Skeletal muscle tissue (tissue), 4 donors: ENCODE measurements around the gene SOCS6. TPM values are rescaled to one million over a fixed set of nuclear protein-coding genes. Genes with fewer than 3 reads are reported as not detected.
"Not testable (repeated sequence)": the region's sequence is repeated elsewhere in the genome, so short reads cannot be mapped to it uniquely, and the experiment has no call there.

Source experiments
- H3K27ac ChIP-seq: one replicate; pipeline ENCODE4 v1.7.0; 2013; ENCODE audit warnings: mild to moderate bottlenecking, low read depth, low read length, inconsistent platforms
- H3K27me3 ChIP-seq, 3 donors: one replicate each; pipeline ENCODE4 v1.7.0; 2013; ENCODE audit warnings: low read length in 3 of 3; ENCODE audit not compliant: control insufficient read depth in 3 of 3, insufficient read depth in 3 of 3
- H3K36me3 ChIP-seq, 3 donors: one replicate each; pipeline ENCODE4 v1.7.0; 2013; ENCODE audit warnings: low read length in 3 of 3; ENCODE audit not compliant: control insufficient read depth in 3 of 3, insufficient read depth in 3 of 3
- H3K4me1 ChIP-seq, 3 donors: one replicate each; pipeline ENCODE4 v1.7.0; 2013; ENCODE audit warnings: low read length in 3 of 3, mild to moderate bottlenecking in 3 of 3; ENCODE audit not compliant: control insufficient read depth in 3 of 3, insufficient read depth in 3 of 3
- H3K4me3 ChIP-seq, 3 donors: one replicate each; pipeline ENCODE4 v1.7.0; 2013; ENCODE audit warnings: low read length in 3 of 3
- H3K9ac ChIP-seq, 3 donors: one replicate each; pipeline ENCODE4 v1.7.0; 2013; ENCODE audit warnings: low read length in 3 of 3, mild to moderate bottlenecking in 3 of 3, moderate library complexity in 2 of 3, low read depth in 1 of 3
- H3K9me3 ChIP-seq, 3 donors: one replicate each; pipeline ENCODE4 v1.7.0; 2013; ENCODE audit warnings: low read length in 3 of 3; ENCODE audit not compliant: control insufficient read depth in 3 of 3
- total RNA-seq: library from RNA; depleted of rRNA; stranded (reverse); fragments of >200 nt; gene quantifications from one replicate; pipeline ENCODE4 v1.2.3, GENCODE V29; 2014
- donor health status: Osteomylitis.

SOCS6 gene
- total RNA-seq, 1 donor from 2014 or later, result 17.7 TPM

DNA sequence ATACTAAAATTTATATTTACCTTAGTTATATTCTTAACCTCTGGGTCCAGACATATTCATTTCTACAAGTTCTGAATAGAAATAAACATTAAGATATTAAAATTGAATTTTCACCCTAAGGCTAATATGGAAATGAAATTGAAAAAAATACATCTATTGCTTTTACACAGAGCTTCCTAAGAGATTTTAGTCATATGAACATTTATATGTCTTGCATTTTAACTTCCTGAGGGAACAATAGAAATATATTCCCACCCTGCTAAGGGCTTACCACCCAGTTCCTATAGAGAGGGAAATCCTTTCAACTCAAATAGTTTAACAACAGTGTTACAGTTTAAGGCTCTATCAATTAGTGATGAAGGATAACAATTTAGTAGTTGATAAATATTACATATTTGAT lies 60.5 kb downstream of the SOCS6 start:
- no peak overlapping the region for H3K4me3 ChIP-seq
- no peaks in the 10 kb centered on the region for H3K27me3 ChIP-seq
- no peaks in the 10 kb centered on the region for H3K9me3 ChIP-seq
- no peak overlapping the region for H3K27ac ChIP-seq
- no peak overlapping the region for H3K9ac ChIP-seq
- H3K4me1 ChIP-seq, result no peaks in the 10 kb centered on the region
- peaks cover 0 to 9% (median 4%) of the 10 kb centered on the region in 3 donors for H3K36me3 ChIP-seq

DNA sequence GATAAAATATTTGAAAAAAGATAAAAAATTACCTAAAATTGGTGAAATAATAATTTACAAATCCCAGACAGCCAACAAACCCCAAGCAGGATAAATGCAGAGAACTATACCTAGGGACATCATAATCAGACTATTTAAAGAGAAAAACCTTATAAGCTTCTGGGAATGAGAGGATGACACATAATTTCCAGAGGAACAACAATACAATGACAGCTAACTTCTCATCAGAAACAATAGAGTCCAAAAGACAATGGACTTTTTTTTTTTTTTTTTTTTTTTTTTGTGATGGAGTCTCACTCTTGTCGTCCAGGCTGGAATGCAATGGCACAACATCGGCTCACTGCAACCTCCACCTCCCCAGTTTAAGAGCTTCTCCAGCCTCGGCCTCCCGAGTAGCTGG lies 65.2 kb downstream of the SOCS6 start:
- H3K4me3 ChIP-seq, result no peak overlapping the region
- H3K27me3 ChIP-seq, result no peaks in the 10 kb centered on the region
- H3K27ac ChIP-seq, result no peak overlapping the region
- no peaks in the 10 kb centered on the region for H3K4me1 ChIP-seq
- H3K9ac ChIP-seq, result no peak overlapping the region
- H3K9me3 ChIP-seq, result no peaks in the 10 kb centered on the region
- peaks cover 0 to 7% (median 4%) of the 10 kb centered on the region in 3 donors for H3K36me3 ChIP-seq

DNA sequence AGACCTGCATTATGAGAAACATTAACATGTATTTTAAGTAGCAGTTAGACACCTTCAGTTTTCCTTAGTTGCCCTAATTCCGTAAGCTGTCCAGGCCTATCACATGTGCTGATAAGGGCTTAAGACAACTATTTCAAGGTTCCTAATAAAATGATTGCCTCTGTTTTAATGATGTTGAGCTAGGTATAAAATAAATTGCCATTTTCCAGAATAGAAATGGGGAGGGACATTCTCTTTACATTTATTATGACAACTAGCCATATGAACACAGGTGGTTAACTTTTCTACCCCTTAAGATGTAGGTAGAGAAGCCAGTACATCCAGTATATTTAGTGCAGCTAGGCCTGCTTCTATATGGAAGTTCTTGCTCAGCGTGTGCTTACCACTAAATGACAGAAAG lies 65.9 kb downstream of the SOCS6 start:
- no peak overlapping the region for H3K4me3 ChIP-seq

DNA sequence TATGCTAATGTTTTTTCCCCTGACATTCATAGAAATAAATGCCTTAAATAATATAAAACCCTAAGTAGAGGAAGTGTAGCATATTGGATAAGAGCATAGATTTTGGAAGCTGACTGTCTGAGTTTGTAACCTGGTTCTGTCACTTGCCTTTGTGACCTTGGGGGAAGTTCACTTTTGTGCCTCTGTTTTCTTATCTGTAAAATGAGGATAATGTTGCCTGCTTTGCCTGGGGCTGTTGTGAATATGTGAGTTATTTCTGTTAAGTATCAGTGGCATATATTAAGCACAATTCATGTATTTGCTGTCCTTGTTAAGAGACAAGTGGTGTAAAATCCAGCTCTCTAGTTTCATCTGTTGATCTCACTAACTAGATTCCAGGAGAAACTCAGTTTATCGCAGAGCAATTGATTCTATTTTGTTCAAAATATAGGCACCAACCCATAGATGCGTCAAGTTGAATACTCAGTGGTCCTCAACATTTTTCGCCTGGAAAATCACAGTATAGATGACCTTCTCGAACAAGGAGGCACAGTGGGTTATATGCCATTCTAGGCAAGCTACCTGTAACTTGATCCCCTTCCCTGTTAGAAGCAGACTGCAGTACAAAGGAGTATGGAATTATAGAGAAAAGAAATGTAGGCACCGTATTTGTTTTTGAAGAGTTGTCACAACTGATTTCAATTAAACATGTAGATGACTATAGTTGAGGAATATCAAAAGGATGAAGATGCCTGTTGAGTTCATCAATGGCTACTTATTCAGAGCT lies 67.0 kb downstream of the SOCS6 start:
- H3K27me3 ChIP-seq, result no peaks in the 10 kb centered on the region
- H3K36me3 ChIP-seq, result peaks cover 0 to 7% (median 4%) of the 10 kb centered on the region in 3 donors
- no peak overlapping the region for H3K27ac ChIP-seq
- no peak overlapping the region for H3K4me3 ChIP-seq
- no peaks in the 10 kb centered on the region for H3K9me3 ChIP-seq
- no peaks in the 10 kb centered on the region for H3K4me1 ChIP-seq
- H3K9ac ChIP-seq, result no peak overlapping the region

More for the DNA sequence above, 65.9 kb downstream of the SOCS6 start:
- Histone ChIP-seq H3K27ac (no peak overlapping the region), H3K9me3 (no peaks in the 10 kb centered on the region), H3K27me3 (no peaks in the 10 kb centered on the region), H3K4me1 (no peaks in the 10 kb centered on the region), H3K9ac (no peak overlapping the region), H3K36me3 (peaks cover 0 to 7% (median 4%) of the 10 kb centered on the region in 3 donors)

DNA sequence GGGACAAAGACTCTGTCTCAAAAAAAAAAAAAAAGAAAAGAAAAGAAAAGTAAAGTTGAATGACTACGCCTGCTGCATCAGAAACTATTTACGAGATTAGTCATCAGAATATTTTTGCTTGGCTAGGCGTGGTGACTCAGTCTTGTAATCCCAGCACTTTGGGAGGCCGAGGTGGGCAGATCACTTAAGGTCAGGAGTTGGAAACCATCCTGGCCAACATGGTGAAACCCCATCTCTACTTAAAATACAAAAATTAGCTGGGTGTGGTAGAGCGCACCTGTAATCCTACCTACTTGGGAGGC lies 69.2 kb downstream of the SOCS6 start:
- not testable (repeated sequence) for H3K27me3 ChIP-seq, H3K4me1 ChIP-seq, H3K9ac ChIP-seq, H3K4me3 ChIP-seq, H3K27ac ChIP-seq, H3K36me3 ChIP-seq, H3K9me3 ChIP-seq

DNA sequence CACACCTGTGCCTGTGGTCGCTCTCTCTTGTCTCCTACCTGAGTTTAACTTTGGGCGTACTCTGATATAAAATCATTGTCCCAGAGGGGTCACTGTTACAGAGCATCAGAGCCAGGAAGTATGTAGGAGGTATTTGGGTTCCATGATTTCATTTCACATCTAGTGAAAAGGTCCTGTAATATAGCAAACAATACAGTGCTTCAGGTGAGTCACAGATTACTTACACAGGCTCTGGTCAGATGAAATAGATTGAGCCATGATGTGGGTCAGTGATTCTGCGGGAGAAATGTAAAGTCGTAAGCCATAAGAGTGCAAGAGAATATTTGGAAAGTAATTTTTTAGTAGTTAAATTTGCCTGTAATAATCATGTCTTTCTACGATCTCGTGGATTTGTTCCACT lies 70.2 kb downstream of the SOCS6 start:
- Histone ChIP-seq H3K9me3 (no peaks in the 10 kb centered on the region), H3K4me1 (no peaks in the 10 kb centered on the region), H3K4me3 (no peak overlapping the region), H3K27ac (no peak overlapping the region), H3K27me3 (no peaks in the 10 kb centered on the region), H3K36me3 (no peaks in the 10 kb centered on the region), H3K9ac (no peak overlapping the region)

DNA sequence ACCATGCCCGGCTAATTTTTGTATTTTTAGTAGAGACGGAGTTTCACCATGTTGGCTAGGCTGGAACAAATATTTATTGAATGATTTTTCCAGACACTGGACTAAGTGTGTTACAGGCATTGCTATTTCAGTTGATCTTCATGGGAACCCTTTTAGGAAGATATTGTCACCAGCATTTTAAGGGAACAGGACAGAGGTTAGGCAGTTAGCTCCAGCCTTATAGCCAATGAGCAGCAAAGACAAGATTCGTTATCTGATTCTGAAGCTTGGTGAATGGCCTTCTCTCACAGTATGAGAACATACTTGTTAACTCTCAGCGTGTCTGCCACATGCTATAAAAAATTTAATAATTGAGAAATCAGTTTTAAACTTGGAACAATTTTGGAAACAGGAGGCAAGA lies 73.4 kb downstream of the SOCS6 start:
- H3K9ac ChIP-seq, result no peak overlapping the region
- no peaks in the 10 kb centered on the region for H3K36me3 ChIP-seq
- no peaks in the 10 kb centered on the region for H3K9me3 ChIP-seq
- no peaks in the 10 kb centered on the region for H3K27me3 ChIP-seq
- no peak overlapping the region for H3K4me3 ChIP-seq
- H3K27ac ChIP-seq, result no peak overlapping the region
- H3K4me1 ChIP-seq, result peaks cover 0 to 10% (median 0%) of the 10 kb centered on the region in 3 donors

DNA sequence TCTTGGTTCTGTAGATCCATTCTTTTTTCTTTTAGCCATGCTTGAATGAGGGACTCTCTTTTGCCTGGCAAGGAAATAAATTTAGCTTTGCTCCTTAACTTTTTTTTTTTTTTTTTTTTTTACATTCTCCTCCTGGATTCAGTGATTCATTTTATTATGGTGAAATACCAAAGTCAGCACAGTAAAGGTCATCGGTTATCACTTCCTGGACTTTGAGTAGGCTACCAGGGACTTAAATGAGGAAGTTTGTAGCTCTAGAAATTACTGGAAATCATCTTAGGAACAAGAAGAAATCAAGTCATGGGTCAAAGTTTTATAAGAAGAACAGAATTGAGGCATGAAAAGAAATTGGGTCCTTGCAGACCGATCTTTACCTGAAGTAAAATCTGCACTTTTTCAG lies 75.0 kb downstream of the SOCS6 start:
- Histone ChIP-seq H3K4me1 (peaks cover 0 to 10% (median 0%) of the 10 kb centered on the region in 3 donors), H3K27me3 (no peaks in the 10 kb centered on the region), H3K36me3 (no peaks in the 10 kb centered on the region), H3K4me3 (no peak overlapping the region), H3K9me3 (no peaks in the 10 kb centered on the region), H3K9ac (no peak overlapping the region), H3K27ac (no peak overlapping the region)

DNA sequence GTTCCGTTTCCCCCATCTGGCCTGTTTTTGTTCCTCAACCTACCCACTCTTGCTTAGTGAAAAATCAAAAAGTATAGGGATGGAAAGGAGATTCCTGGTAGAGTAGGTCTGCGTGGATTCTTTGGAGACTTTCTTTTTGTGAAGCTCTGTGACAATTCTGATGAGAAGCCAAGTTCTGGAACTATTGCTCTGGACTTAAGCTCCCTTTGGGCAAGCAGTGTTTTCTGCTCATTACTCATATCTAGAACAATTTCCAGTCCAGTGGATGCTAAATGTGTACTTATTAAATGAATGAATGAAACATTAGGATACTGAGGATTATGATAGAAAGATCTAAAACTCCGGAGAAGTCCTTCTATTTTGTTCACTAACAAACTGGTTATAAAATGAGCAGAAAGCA lies 76.5 kb downstream of the SOCS6 start:
- Histone ChIP-seq H3K27ac (no peak overlapping the region), H3K4me1 (peaks cover 0 to 10% (median 0%) of the 10 kb centered on the region in 3 donors), H3K36me3 (no peaks in the 10 kb centered on the region), H3K9me3 (no peaks in the 10 kb centered on the region), H3K9ac (no peak overlapping the region), H3K4me3 (no peak overlapping the region), H3K27me3 (no peaks in the 10 kb centered on the region)

DNA sequence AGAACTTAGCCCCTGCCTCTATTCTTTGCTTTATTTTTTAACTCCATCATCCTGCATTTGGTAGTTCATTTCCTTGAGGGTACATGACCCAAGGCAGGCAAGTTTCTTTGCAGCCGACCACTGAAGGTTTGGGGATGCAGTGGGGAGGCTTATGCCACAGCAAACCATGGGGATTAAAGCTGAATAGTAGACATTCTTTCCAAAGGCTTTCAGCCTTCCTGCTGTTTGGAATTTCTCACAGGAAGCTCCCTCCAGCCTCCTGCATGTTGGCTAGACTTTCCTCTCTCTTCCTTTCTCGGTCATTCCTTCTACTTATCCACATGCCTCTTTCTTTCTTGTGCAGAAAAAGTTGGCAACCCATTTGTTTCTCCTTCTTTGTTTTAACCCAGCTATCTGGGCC lies 77.3 kb downstream of the SOCS6 start:
- H3K9me3 ChIP-seq, result no peaks in the 10 kb centered on the region

More for the DNA sequence above, 77.3 kb downstream of the SOCS6 start:
- Histone ChIP-seq H3K9ac (no peak overlapping the region), H3K27me3 (no peaks in the 10 kb centered on the region), H3K4me1 (peaks cover 0 to 10% (median 0%) of the 10 kb centered on the region in 3 donors), H3K36me3 (no peaks in the 10 kb centered on the region), H3K27ac (no peak overlapping the region), H3K4me3 (no peak overlapping the region)
